Aortic smooth muscle cell (primary cell): ENCODE results near the gene CT45A5. TPM values are rescaled to one million over a fixed set of nuclear protein-coding genes. Genes with fewer than 3 reads are reported as not detected.

Experiments used
- total RNA-seq: library from RNA; depleted of rRNA; stranded (reverse); fragments of >200 nt; gene quantifications from 2 replicates; pipeline ENCODE4 v1.2.3, GENCODE V29; 2014

CT45A5 gene
- total RNA-seq = not detected in 2 replicates

GRCh38 chrX:135785403-135785802 lies at the start of gene CT45A5:
TSS of gene CT45A5 (minus strand) at chrX:135785503. CDS start at chrX:135781729, 3,774 bp downstream.

GRCh38 chrX:135819912-135820311 lies 34.6 kb upstream of the CT45A5 start, which contains the start of gene CT45A2:
TSS of gene CT45A2 (minus strand) at chrX:135820012. CDS start at chrX:135816265, 3,747 bp downstream.

GRCh38 chrX:135802687-135803086 lies 17.4 kb upstream of the CT45A5 start, which contains the start of gene CT45A6:
TSS of gene CT45A6 (minus strand) at chrX:135802787. CDS start at chrX:135798993, 3,794 bp downstream.

GRCh38 chrX:135768091-135768490 lies 17.2 kb downstream of the CT45A5 start, which contains the start of gene CT45A3:
TSS of gene CT45A3 (minus strand) at chrX:135768191. CDS start at chrX:135764444, 3,747 bp downstream.

Other genes with a start within 250 kb of the CT45A5 start
- not detected in 2 replicates for gene CT45A1, start 71.9 kb downstream of the CT45A5 start, total RNA-seq
- gene CT45A3, start 17.3 kb downstream of the CT45A5 start, total RNA-seq = not detected in 2 replicates
- gene CT45A6, start 17.3 kb upstream of the CT45A5 start, total RNA-seq = not detected in 2 replicates
- gene CT45A2, start 34.5 kb upstream of the CT45A5 start, total RNA-seq = not detected in 2 replicates
- not detected in 2 replicates for gene CT45A7, start 51.8 kb upstream of the CT45A5 start, total RNA-seq
- gene CT45A8, start 69.0 kb upstream of the CT45A5 start, total RNA-seq = not detected in 2 replicates
- not detected in 2 replicates for gene CT45A9, start 86.3 kb upstream of the CT45A5 start, total RNA-seq
- gene CT45A10, start 107.9 kb upstream of the CT45A5 start, total RNA-seq = not detected in 2 replicates
- gene SAGE1, start 108.2 kb upstream of the CT45A5 start, total RNA-seq = not detected in 2 replicates
- 8.1 and 11.3 TPM in 2 replicates for gene MMGT1, start 188.5 kb upstream of the CT45A5 start, total RNA-seq
- gene SLC9A6, start 199.9 kb upstream of the CT45A5 start, total RNA-seq = 22.4 and 24.3 TPM in 2 replicates